ENCODE data around the gene PDHA2.
"Not testable (repeated sequence)": the region's sequence is repeated elsewhere in the genome, so short reads cannot be mapped to it uniquely, and the experiment has no call there.

The PDHA2 gene

DNA sequence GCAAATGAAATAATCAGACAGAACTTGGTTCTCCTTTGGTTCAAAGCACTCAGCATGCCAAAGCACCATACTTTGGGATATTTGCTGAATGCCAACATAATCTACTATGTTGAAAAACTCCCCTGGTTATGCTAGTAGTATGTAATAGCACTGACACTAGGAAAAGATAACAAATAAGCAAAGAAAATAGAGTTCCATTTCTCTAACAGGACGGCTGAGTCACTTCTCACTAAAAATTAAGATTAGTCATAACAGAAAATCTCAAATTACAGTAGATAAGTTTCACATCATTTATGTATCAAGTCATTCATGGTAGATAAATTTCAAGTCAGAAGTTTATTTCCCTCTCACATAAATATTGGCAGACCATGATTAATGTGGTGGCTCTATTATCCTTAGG lies 17.9 kb downstream of the PDHA2 start:
- Histone ChIP-seq H3K27me3 (ENCODE audit: insufficient read depth, low read depth, severe bottlenecking) (no peaks in the 10 kb centered on the region), H3K9me3 (ENCODE audit: severe bottlenecking) (no peaks in the 10 kb centered on the region), H3K4me3 (ENCODE audit: low read depth, low read length) (no peak overlapping the region), H3K36me3 (no peaks in the 10 kb centered on the region), H3K27ac (no peak overlapping the region)
- TF ChIP-seq CTCF (IDR thresholded peaks at IDR 0.05; ENCODE audit: low read depth, low read length): no peak
- DNase-seq: no peak

DNA sequence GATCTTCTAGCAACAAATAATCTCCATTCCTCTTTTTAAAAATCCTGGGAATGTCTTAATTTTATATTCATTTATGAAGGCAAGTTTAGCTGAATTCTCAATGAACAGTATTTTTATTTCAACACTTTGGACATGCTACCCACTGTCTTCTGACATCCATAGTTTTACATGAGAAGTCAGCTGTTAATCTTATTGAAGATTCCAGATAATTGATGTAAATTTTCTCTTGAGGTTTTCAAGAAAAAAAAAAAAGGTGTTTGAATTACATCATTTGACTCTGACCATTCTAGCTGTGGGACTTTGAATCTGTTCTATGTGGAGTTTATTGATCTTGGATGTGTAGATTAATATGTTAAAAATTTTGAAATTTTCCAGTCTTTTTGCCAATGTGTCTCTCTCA lies 28.0 kb downstream of the PDHA2 start:
- no peak overlapping the region for H3K4me3 ChIP-seq (ENCODE audit: low read depth, low read length)
- H3K27ac ChIP-seq: no peak overlapping the region
- no peaks in the 10 kb centered on the region for H3K36me3 ChIP-seq
- H3K27me3 ChIP-seq (ENCODE audit: insufficient read depth, low read depth, severe bottlenecking): no peaks in the 10 kb centered on the region
- no peak for DNase-seq
- peaks cover 3% of the 10 kb centered on the region for H3K9me3 ChIP-seq (ENCODE audit: severe bottlenecking)
- TF ChIP-seq CTCF (IDR thresholded peaks at IDR 0.05; ENCODE audit: low read depth, low read length): no peak

GRCh38 chr4:95869414-95869813 lies 29.5 kb downstream of the PDHA2 start:
- H3K27me3 ChIP-seq (ENCODE audit: insufficient read depth, low read depth, severe bottlenecking); H3K9me3 ChIP-seq (ENCODE audit: severe bottlenecking); H3K27ac ChIP-seq; H3K4me3 ChIP-seq (ENCODE audit: low read depth, low read length); DNase-seq; H3K36me3 ChIP-seq: not testable (repeated sequence)

GRCh38 chr4:95869961-95870500 lies 30.1 kb downstream of the PDHA2 start:
- TF ChIP-seq CTCF (IDR thresholded peaks at IDR 0.05; ENCODE audit: low read depth, low read length): no peak
- H3K27ac ChIP-seq: no peak overlapping the region
- DNase-seq: no peak
- H3K9me3 ChIP-seq (ENCODE audit: severe bottlenecking): peaks cover 3% of the 10 kb centered on the region
- no peaks in the 10 kb centered on the region for H3K27me3 ChIP-seq (ENCODE audit: insufficient read depth, low read depth, severe bottlenecking)
- H3K4me3 ChIP-seq (ENCODE audit: low read depth, low read length): no peak overlapping the region
- H3K36me3 ChIP-seq: no peaks in the 10 kb centered on the region

DNA sequence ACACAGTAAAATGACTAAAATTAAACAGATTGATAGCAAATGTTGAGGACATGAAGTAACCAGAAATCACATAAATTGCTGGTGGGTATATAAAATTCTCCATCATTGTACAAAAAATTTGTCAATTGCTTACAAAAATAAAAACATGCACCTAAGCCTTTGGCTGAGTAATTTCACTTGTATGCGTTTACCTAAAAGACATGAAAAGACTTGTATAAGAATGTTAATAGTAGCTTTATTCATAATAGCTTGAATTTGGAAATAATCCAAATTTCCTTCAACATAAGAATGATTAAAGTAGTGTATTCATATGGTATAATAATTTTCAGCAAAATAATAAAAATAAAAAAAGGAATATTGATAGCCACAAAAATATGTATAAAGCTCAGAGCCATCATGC lies 37.7 kb downstream of the PDHA2 start:
- H3K9me3 ChIP-seq (ENCODE audit: severe bottlenecking): no peaks in the 10 kb centered on the region
- TF ChIP-seq CTCF (IDR thresholded peaks at IDR 0.05; ENCODE audit: low read depth, low read length): no peak
- no peak overlapping the region for H3K27ac ChIP-seq
- DNase-seq: no peak
- no peaks in the 10 kb centered on the region for H3K27me3 ChIP-seq (ENCODE audit: insufficient read depth, low read depth, severe bottlenecking)
- no peaks in the 10 kb centered on the region for H3K36me3 ChIP-seq
- no peak overlapping the region for H3K4me3 ChIP-seq (ENCODE audit: low read depth, low read length)

- Histone ChIP-seq H3K4me3 (ENCODE audit: low read depth, low read length) (no peak overlapping the region), H3K27me3 (ENCODE audit: insufficient read depth, low read depth, severe bottlenecking) (no peaks in the 10 kb centered on the region), H3K27ac (no peak overlapping the region), H3K36me3 (no peaks in the 10 kb centered on the region), H3K9me3 (ENCODE audit: severe bottlenecking) (no peaks in the 10 kb centered on the region)
- no peak for TF ChIP-seq CTCF (IDR thresholded peaks at IDR 0.05; ENCODE audit: low read depth, low read length)
- no peak for DNase-seq
These were observed 47.7 kb downstream of the PDHA2 start for GRCh38 chr4:95887551-95887950.

All from WERI-Rb-1 (cell line).